ENCODE measurements around the gene NDUFAF7.
"Not testable (repeated sequence)": the region's sequence is repeated elsewhere in the genome, so short reads cannot be mapped to it uniquely, and the experiment has no call there.

The NDUFAF7 gene

DNA sequence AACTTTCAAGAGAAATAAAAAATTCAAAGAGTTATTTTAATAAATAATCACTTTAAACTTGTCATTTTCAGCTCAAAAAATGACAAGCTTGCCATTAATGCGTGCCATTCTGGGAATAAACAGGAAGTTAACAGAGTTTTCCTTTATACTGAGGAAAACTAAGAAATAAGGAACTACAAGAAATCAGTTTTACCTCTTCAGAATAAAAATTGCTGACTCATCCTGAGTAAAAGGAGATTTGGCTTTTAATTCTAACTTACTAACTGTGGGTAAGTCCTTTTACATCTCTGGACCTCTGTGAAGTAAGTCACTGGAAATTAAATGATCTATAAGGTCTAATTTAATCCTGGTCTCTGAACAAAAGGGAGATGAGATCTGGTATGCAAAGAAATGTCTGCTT, 16.2 kb upstream of the NDUFAF7 start:
- DNase-seq (ENCODE audit: low read depth in 4 of 4, low spot score in 1 of 4), result no peak

- no peak for DNase-seq (ENCODE audit: low read depth in 4 of 4, low spot score in 1 of 4)
Observed at GRCh38 chr2:37219046-37219445, 12.4 kb upstream of the NDUFAF7 start.

DNA sequence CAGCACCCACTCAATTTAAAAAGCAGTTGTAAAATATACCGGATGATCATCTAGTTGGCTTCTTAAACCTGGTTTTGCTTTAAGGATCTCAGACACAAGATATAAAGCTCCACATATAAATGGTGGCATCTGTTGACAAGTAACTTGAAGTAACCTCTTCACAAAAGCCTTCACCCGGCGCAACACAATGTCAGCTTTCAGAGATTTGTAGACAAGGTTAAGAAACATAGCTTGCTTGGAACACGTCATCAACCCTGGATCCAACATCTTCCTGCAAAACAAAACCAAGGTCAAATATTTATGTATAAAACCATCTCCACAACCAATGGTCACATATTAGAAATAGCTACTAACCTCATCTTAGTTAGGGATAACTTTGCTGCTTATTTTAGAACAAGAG, 8.3 kb upstream of the NDUFAF7 start:
- no peak for DNase-seq (ENCODE audit: low read depth in 4 of 4, low spot score in 1 of 4)

DNA sequence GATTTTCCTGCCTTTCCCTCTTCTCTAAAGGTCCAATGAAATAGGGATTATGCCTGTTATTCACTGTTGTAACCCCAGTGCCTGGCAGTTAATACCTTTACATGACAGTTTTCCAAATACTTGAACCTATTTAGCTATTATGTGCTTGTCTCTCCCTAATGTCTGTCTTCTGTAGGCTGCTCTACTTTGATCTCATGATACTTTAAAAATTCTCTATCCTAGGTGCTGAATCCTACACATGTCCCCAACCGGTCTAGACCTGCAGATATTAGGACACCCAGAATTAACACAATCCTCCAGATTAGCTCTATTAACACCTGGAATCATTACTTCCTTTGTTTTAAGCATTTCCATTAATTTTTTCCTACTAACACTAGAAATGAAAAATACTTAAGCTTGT, 7.4 kb upstream of the NDUFAF7 start:
- no peak for DNase-seq (ENCODE audit: low read depth in 4 of 4, low spot score in 1 of 4)

DNA sequence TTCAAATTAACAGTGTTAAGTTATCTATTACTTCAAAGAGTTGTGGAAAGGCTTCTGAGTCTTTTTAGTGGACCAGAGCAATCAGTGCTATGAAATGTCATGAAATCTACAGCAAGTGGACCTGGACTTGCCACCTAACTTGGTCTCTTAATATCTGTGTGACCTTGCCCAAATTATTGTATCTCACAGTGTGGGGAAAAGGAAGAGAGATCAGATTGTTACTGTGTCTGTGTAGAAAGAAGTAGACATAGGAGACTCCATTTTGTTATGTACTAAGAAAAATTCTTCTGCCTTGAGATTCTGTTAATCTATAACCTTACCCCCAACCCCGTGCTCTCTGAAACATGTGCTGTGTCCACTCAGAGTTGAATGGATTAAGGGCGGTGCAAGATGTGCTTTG, 6.3 kb upstream of the NDUFAF7 start:
- not testable (repeated sequence) for DNase-seq (ENCODE audit: low read depth in 4 of 4, low spot score in 1 of 4)

DNA sequence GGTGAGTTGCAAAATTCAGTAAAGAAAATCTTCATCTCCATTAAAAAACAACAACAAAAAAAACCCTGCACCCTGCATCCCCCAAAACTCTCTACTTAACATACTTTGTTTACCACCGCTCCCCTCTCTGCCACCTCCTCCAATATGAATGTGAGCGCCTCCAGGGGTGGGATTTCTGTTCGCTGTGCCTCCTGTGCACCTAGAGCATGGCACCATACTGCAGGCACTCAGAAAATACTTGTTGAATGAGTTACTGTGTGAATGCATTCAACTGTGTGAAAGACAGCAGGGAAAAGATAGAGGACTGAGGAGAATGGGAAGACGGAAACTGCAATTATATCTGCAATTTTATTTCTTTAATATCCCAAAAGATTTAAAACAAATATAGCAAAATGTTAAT, 4.6 kb upstream of the NDUFAF7 start:
- no peak for DNase-seq (ENCODE audit: low read depth in 4 of 4, low spot score in 1 of 4)

GRCh38 chr2:37228788-37229187, 2.7 kb upstream of the NDUFAF7 start:
- DNase-seq (ENCODE audit: low read depth in 4 of 4, low spot score in 1 of 4), result no peak

GRCh38 chr2:37230581-37230980, 877 bp upstream of the NDUFAF7 start:
- no peak for DNase-seq (ENCODE audit: low read depth in 4 of 4, low spot score in 1 of 4)

DNA sequence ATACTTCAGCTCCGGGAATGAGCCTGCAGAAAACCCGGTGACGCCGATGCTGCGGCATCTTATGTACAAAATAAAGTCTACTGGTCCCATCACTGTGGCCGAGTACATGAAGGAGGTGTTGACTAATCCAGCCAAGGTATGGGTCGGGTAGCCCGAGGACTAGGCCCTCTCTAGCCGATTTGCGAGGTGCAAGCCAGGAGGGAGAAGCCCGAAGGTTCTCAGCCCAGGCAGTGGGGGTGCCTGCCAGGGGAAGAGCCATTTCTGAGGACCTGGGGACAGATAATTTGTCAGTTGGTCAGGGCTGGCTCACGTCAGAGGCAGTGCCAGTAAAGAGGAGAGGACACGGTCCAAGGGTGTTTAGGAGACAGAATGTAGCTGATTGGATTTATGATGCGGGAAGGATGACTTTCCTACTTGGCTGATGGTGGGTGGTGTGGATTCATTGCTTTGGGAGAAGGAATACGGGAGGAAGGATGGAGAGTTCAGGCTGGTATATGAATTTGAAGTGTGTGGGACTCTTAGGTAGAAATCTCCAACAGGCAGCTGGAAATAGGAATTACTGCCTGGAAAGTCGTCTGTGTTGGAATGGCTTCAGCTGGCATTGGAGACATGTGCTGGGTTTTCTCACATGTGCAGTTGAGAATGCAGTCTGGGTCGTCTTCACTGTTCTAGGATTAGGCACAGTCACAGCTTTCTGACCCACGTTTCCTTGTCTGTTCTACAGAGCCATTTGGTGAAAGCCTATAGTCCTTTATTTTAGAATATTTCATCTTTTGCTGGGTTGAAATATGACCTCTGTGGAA, 874 bp downstream of the NDUFAF7 start:
- no peak for DNase-seq (ENCODE audit: low read depth in 4 of 4, low spot score in 1 of 4)

GRCh38 chr2:37243435-37243834, 12.0 kb downstream of the NDUFAF7 start:
- no peak for DNase-seq (ENCODE audit: low read depth in 4 of 4, low spot score in 1 of 4)

GRCh38 chr2:37244017-37244416, 12.6 kb downstream of the NDUFAF7 start:
- no peak for DNase-seq (ENCODE audit: low read depth in 4 of 4, low spot score in 1 of 4)

GRCh38 chr2:37244755-37245154, 13.3 kb downstream of the NDUFAF7 start:
- no peak for DNase-seq (ENCODE audit: low read depth in 4 of 4, low spot score in 1 of 4)

- no peak for DNase-seq (ENCODE audit: low read depth in 4 of 4, low spot score in 1 of 4)
Observed at GRCh38 chr2:37246205-37246604, 14.7 kb downstream of the NDUFAF7 start.

DNA sequence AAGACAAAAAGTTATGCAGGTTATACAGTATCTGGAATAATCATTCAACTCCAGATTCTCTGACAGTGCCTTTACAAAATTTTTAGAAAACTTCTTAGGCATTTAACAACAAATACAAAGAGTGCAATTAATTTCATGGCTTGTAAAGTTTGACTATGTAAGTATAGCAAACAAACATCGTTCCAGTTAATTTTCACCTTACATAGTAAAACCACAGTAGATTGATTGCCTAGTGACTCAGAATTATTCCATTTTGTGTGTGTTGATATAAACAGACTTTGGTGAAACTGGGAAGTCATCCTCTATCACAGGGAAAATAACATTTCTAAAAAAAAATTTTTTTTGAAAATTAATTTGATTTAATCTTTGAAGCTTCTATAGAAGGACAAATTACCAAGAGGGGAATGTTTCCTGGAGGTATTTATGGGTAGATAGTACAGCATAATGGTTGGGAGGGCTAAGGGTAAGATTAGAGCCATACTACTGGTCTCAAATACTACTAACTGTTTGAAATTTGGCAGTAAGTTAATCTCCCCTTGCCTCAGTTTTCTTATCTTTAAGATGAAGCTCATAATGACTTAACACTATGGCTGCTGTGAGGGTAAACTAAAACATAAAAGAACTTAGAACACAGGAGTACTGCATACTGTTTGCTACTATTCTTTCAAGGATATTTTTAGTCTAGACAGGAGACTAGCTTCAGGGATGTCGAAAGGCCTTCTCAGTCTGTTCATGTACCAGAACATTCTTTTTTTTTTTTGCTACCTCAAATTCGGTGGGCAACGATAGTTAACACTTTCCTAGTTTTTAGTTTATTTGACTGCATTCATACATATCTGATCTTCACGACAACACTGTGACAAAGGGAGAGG, 19.6 kb downstream of the NDUFAF7 start:
- DNase-seq (ENCODE audit: low read depth in 4 of 4, low spot score in 1 of 4), result no peak

DNA sequence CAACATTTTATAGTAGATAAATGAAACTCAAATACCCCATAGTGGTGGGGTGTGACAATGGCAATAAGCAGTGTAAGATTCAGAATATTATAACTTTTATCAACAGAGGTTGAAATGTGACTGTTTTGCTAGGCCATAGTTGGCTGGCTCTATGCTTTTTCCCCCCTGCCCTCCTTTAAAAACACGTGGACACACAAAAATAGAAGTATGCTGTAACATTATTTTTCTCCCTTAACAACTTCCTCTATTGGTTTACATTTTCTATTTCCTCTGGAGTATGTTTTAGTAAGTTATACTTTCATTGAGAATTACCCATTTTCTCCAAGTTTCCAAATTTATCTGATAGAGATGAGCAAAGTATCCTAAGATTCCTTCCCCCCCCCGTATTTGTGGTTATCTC, 31.1 kb downstream of the NDUFAF7 start:
- DNase-seq (ENCODE audit: low read depth in 4 of 4, low spot score in 1 of 4), result no peak

- DNase-seq (ENCODE audit: low read depth in 4 of 4, low spot score in 1 of 4), result no peak
Observed at GRCh38 chr2:37263839-37264238, 32.4 kb downstream of the NDUFAF7 start.

DNA sequence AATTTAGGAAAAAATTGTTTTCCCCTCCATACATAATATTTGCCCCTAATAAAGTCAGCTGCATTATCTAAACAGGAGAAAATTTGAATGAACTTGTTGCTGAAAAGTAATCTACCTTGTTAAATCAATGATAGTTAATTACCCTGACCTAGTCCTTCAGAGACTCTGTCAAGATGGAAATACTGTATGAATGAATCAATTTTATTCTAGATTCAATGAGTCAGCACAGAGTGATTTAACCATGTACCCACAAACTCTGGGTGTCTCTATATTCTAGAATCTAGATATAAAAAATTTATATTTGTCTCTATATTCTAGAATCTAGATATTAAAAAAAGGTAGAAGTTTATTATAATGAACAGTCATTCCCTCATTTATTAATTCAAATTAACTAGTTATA, 36.2 kb downstream of the NDUFAF7 start:
- DNase-seq (ENCODE audit: low read depth in 4 of 4, low spot score in 1 of 4), result no peak

GRCh38 chr2:37268111-37268510, 36.7 kb downstream of the NDUFAF7 start:
- DNase-seq (ENCODE audit: low read depth in 4 of 4, low spot score in 1 of 4), result no peak

DNA sequence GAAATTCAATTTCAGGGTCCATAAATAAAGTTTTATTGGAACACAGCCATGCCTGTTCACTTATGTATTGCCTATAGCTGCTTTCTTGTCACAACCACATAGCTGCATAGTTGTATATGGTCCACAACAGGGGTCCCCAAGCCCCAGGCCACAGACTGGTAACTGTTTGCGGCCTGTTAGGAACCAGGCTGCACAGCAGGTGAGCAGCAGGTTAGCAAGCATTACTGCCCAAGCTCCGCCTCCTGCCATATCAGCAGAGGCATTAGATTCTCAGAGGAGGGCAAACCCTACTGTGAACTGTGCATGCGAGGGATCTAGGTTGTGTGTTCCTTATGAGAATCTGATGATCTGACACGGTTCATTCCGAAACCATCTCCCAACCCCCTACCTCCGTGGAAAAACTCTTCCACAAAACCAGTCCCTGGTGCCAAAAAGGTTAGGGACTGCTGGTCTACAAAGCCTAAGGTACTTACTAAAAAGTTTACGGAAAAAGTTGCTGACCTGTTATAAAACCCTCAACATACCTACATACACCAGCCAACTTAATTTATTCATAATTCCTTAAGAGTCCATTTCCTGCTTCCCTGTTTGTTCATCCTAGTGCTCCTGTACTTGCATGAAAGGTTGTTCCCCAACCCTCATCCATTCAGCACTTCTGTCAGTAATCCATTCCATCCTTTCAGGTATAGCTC, 40.1 kb downstream of the NDUFAF7 start:
- DNase-seq (ENCODE audit: low read depth in 4 of 4, low spot score in 1 of 4), result no peak

GRCh38 chr2:37274359-37274965, 43.0 kb downstream of the NDUFAF7 start:
- DNase-seq (ENCODE audit: low read depth in 4 of 4, low spot score in 1 of 4), result no peak

- DNase-seq (ENCODE audit: low read depth in 4 of 4, low spot score in 1 of 4), result no peak
Observed at GRCh38 chr2:37276291-37276690, 44.8 kb downstream of the NDUFAF7 start.
